NCI-H69 (cell line): ENCODE measurements around the gene INPP5K.

Experiments
- DNase-seq: peaks from one replicate; lab custom pipeline; 2025; lab: John Stamatoyannopoulos, UW

The INPP5K gene

GRCh38 chr17:1485423-1486376 is 30.7 kb downstream of the INPP5K start:
- DNase-seq: peak; percentile 59

- peak; percentile 61 for DNase-seq
Observed at GRCh38 chr17:1484676-1485422, 31.6 kb downstream of the INPP5K start.

- DNase-seq: no peak
Observed at GRCh38 chr17:1484060-1484535, 32.3 kb downstream of the INPP5K start.

GRCh38 chr17:1482680-1483079 is 33.7 kb downstream of the INPP5K start:
- no peak for DNase-seq

- DNase-seq: no peak
Observed at GRCh38 chr17:1481736-1482135, 34.7 kb downstream of the INPP5K start.

- no peak for DNase-seq
Observed at GRCh38 chr17:1480747-1481465, 35.5 kb downstream of the INPP5K start.

GRCh38 chr17:1478418-1478817 is 38.0 kb downstream of the INPP5K start:
- no peak for DNase-seq

GRCh38 chr17:1475321-1475854 is 41.0 kb downstream of the INPP5K start:
- no peak for DNase-seq

- DNase-seq: no peak
Observed at GRCh38 chr17:1474402-1475189, 41.8 kb downstream of the INPP5K start.

- DNase-seq: no peak
Observed at GRCh38 chr17:1473841-1474240, 42.6 kb downstream of the INPP5K start.

GRCh38 chr17:1473170-1473569 is 43.2 kb downstream of the INPP5K start:
- no peak for DNase-seq

- DNase-seq: peak; percentile 32
Observed at GRCh38 chr17:1471911-1472821, 44.2 kb downstream of the INPP5K start.

GRCh38 chr17:1471490-1471889 is 44.9 kb downstream of the INPP5K start:
- no peak for DNase-seq

- DNase-seq: no peak
Observed at GRCh38 chr17:1470755-1471462, 45.5 kb downstream of the INPP5K start.

GRCh38 chr17:1470071-1470754 is 46.2 kb downstream of the INPP5K start:
- DNase-seq: no peak

- no peak for DNase-seq
Observed at GRCh38 chr17:1469231-1469852, 47.1 kb downstream of the INPP5K start.

- no peak for DNase-seq
Observed at GRCh38 chr17:1467898-1468492, 48.4 kb downstream of the INPP5K start.

GRCh38 chr17:1467258-1467657 is 49.2 kb downstream of the INPP5K start:
- DNase-seq: no peak
